Parathyroid adenoma (tissue), 2 donors: ENCODE data around the gene TRABD2B.

ENCODE experiments used
- H2AFZ ChIP-seq: fragments of 300-600 bp; sonication (generic); one replicate; pipeline ENCODE4 v1.7.0; 2017; ENCODE audit warnings: antibody characterized with exemption, mild to moderate bottlenecking
- H3K27ac ChIP-seq: fragments of 300-600 bp; sonication (generic); one replicate; pipeline ENCODE4 v1.7.0; 2017
- H3K27me3 ChIP-seq: fragments of 300-600 bp; sonication (generic); one replicate; pipeline ENCODE4 v1.7.0; 2017; ENCODE audit warnings: low read length; ENCODE audit not compliant: control insufficient read depth, insufficient read depth
- H3K36me3 ChIP-seq: fragments of 300-600 bp; sonication (generic); one replicate; pipeline ENCODE4 v1.7.0; 2017; ENCODE audit warnings: low read length; ENCODE audit not compliant: control insufficient read depth, insufficient read depth
- H3K4me1 ChIP-seq: fragments of 300-600 bp; sonication (generic); one replicate; pipeline ENCODE4 v1.7.0; 2017; ENCODE audit warnings: control low read depth
- H3K4me2 ChIP-seq: fragments of 300-600 bp; sonication (generic); one replicate; pipeline ENCODE4 v1.7.0; 2017; ENCODE audit warnings: low read length
- H3K4me3 ChIP-seq: fragments of 300-600 bp; sonication (generic); one replicate; pipeline ENCODE4 v1.7.0; 2017; ENCODE audit warnings: low read depth, low read length
- H3K79me2 ChIP-seq: fragments of 300-600 bp; sonication (generic); one replicate; pipeline ENCODE4 v1.7.0; 2017; ENCODE audit warnings: control low read depth
- H3K9ac ChIP-seq: fragments of 300-600 bp; sonication (generic); one replicate; pipeline ENCODE4 v1.7.0; 2017; ENCODE audit warnings: mild to moderate bottlenecking
- H3K9me3 ChIP-seq: fragments of 300-600 bp; sonication (generic); one replicate; pipeline ENCODE4 v1.7.0; 2017; ENCODE audit warnings: low read length; ENCODE audit not compliant: control insufficient read depth
- TF ChIP-seq, protein P1 (sequence below): fragments of 300-600 bp; sonication (generic); IDR thresholded peaks from one replicate; pipeline ENCODE4 v1.7.0; 2017; ENCODE audit warnings: antibody characterized with exemption, mild to moderate bottlenecking
- donor health status: primary hyperparathyroidism.

TRABD2B gene

GRCh38 chr1:47935856-47936255 is 61.3 kb downstream of the TRABD2B start:
- H3K9ac ChIP-seq: no peak overlapping the region
- H3K79me2 ChIP-seq: no peaks in the 10 kb centered on the region
- no peaks in the 10 kb centered on the region for H3K4me1 ChIP-seq
- no peaks in the 10 kb centered on the region for H3K36me3 ChIP-seq
- H3K9me3 ChIP-seq: no peaks in the 10 kb centered on the region
- TF ChIP-seq, protein P1, sequence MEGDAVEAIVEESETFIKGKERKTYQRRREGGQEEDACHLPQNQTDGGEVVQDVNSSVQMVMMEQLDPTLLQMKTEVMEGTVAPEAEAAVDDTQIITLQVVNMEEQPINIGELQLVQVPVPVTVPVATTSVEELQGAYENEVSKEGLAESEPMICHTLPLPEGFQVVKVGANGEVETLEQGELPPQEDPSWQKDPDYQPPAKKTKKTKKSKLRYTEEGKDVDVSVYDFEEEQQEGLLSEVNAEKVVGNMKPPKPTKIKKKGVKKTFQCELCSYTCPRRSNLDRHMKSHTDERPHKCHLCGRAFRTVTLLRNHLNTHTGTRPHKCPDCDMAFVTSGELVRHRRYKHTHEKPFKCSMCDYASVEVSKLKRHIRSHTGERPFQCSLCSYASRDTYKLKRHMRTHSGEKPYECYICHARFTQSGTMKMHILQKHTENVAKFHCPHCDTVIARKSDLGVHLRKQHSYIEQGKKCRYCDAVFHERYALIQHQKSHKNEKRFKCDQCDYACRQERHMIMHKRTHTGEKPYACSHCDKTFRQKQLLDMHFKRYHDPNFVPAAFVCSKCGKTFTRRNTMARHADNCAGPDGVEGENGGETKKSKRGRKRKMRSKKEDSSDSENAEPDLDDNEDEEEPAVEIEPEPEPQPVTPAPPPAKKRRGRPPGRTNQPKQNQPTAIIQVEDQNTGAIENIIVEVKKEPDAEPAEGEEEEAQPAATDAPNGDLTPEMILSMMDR: no peak
- H2AFZ ChIP-seq: no peak overlapping the region
- no peaks in the 10 kb centered on the region for H3K27me3 ChIP-seq
- no peak overlapping the region for H3K4me2 ChIP-seq
- H3K4me3 ChIP-seq: no peak overlapping the region
- H3K27ac ChIP-seq: no peak overlapping the region

GRCh38 chr1:47935163-47935562 is 62.0 kb downstream of the TRABD2B start:
- H3K9me3 ChIP-seq: no peaks in the 10 kb centered on the region
- no peaks in the 10 kb centered on the region for H3K4me1 ChIP-seq
- no peaks in the 10 kb centered on the region for H3K36me3 ChIP-seq
- H3K79me2 ChIP-seq: no peaks in the 10 kb centered on the region
- H2AFZ ChIP-seq: no peak overlapping the region
- H3K27me3 ChIP-seq: no peaks in the 10 kb centered on the region
- TF ChIP-seq, protein P1: no peak
- no peak overlapping the region for H3K4me2 ChIP-seq
- no peak overlapping the region for H3K4me3 ChIP-seq
- no peak overlapping the region for H3K9ac ChIP-seq
- H3K27ac ChIP-seq: no peak overlapping the region

GRCh38 chr1:47934243-47934805 is 62.9 kb downstream of the TRABD2B start:
- Histone ChIP-seq H3K4me1 (no peaks in the 10 kb centered on the region), H3K27ac (no peak overlapping the region), H3K36me3 (no peaks in the 10 kb centered on the region), H2AFZ (no peak overlapping the region), H3K4me2 (no peak overlapping the region), H3K9ac (no peak overlapping the region), H3K27me3 (no peaks in the 10 kb centered on the region), H3K79me2 (no peaks in the 10 kb centered on the region), H3K9me3 (no peaks in the 10 kb centered on the region), H3K4me3 (no peak overlapping the region)
- TF ChIP-seq, protein P1: no peak

- Histone ChIP-seq H3K27ac (no peak overlapping the region), H3K9ac (no peak overlapping the region), H3K79me2 (no peaks in the 10 kb centered on the region), H3K4me1 (no peaks in the 10 kb centered on the region), H2AFZ (no peak overlapping the region), H3K36me3 (no peaks in the 10 kb centered on the region), H3K4me3 (no peak overlapping the region), H3K4me2 (no peak overlapping the region), H3K27me3 (no peaks in the 10 kb centered on the region), H3K9me3 (no peaks in the 10 kb centered on the region)
- TF ChIP-seq, protein P1: no peak
Measured at GRCh38 chr1:47932743-47933142, 64.4 kb downstream of the TRABD2B start.

DNA sequence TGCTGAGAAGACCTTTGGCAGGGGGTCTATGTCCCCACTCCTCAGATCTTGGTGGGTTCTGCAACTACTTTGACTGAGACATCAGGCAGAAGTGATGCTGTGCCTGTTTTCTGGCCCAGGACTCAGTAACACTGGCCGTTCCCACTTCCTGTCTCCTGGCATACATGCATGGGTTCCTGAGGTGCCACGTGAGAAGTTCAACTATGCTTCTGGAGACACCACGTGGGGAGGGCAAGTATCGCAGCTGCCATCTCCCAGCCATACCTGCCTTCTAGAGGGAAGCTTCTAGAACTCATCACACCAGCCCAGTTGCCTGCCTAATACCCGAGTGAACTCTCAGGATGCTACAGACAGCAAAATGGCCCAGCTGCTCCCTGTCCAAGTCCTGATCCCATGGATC is 65.8 kb downstream of the TRABD2B start:
- Histone ChIP-seq H3K9me3 (no peaks in the 10 kb centered on the region), H3K27me3 (no peaks in the 10 kb centered on the region), H3K4me2 (no peak overlapping the region), H2AFZ (no peak overlapping the region), H3K27ac (no peak overlapping the region), H3K79me2 (no peaks in the 10 kb centered on the region), H3K4me1 (no peaks in the 10 kb centered on the region), H3K36me3 (no peaks in the 10 kb centered on the region), H3K4me3 (no peak overlapping the region), H3K9ac (no peak overlapping the region)
- TF ChIP-seq, protein P1: no peak
